ENCODE results near the gene AFMID.
"Not testable (repeated sequence)": the region's sequence is repeated elsewhere in the genome, so short reads cannot be mapped to it uniquely, and the experiment has no call there.

The AFMID gene

GRCh38 chr17:78234261-78234865 is 47.2 kb downstream of the AFMID start:
- no peaks in the 10 kb centered on the region for H3K9me3 ChIP-seq (ENCODE audit: insufficient read depth, low read length, severe bottlenecking)
- no peak overlapping the region for H3K4me3 ChIP-seq (ENCODE audit: low read depth in 1 of 2, low read length in 2 of 2)
- TF ChIP-seq EZH2 (IDR thresholded peaks at IDR 0.05; ENCODE audit: borderline replicate concordance, low read depth, low read length, severe bottlenecking) (no peak), CTCF (IDR thresholded peaks at IDR 0.05; ENCODE audit: borderline replicate concordance, extremely low read depth, low read length, poor library complexity, severe bottlenecking) (no peak)
- no peaks in the 10 kb centered on the region for H3K27me3 ChIP-seq (ENCODE audit: insufficient read depth, low read length, poor library complexity)
- H3K4me1 ChIP-seq (ENCODE audit: insufficient read depth, low read length) = no peaks in the 10 kb centered on the region
- no peaks in the 10 kb centered on the region for H3K36me3 ChIP-seq (ENCODE audit: insufficient read depth, low read length)
- no peak overlapping the region for H2AFZ ChIP-seq (ENCODE audit: low read depth, low read length)
- no peaks in the 10 kb centered on the region for H4K20me1 ChIP-seq (ENCODE audit: insufficient read depth, low read length)
- no peak overlapping the region for H3K9ac ChIP-seq (ENCODE audit: low read depth, low read length)
- no peak overlapping the region for H3K27ac ChIP-seq (ENCODE audit: low read length)
- no peaks in the 10 kb centered on the region for H3K79me2 ChIP-seq (ENCODE audit: insufficient read depth, low read length)
- H3K4me2 ChIP-seq (ENCODE audit: insufficient read depth, low read length) = no peak overlapping the region
- DNase-seq = no peak
- ATAC-seq (ENCODE audit: insufficient read depth, low read depth) = no peak

- H3K4me3 ChIP-seq (ENCODE audit: low read depth in 1 of 2, low read length in 2 of 2); H2AFZ ChIP-seq (ENCODE audit: low read depth, low read length); H3K4me1 ChIP-seq (ENCODE audit: insufficient read depth, low read length); H3K4me2 ChIP-seq (ENCODE audit: insufficient read depth, low read length); ATAC-seq (ENCODE audit: insufficient read depth, low read depth); H3K9ac ChIP-seq (ENCODE audit: low read depth, low read length); H3K9me3 ChIP-seq (ENCODE audit: insufficient read depth, low read length, severe bottlenecking); H4K20me1 ChIP-seq (ENCODE audit: insufficient read depth, low read length); H3K27me3 ChIP-seq (ENCODE audit: insufficient read depth, low read length, poor library complexity); H3K36me3 ChIP-seq (ENCODE audit: insufficient read depth, low read length); DNase-seq; H3K79me2 ChIP-seq (ENCODE audit: insufficient read depth, low read length); H3K27ac ChIP-seq (ENCODE audit: low read length): not testable (repeated sequence)
Measured at GRCh38 chr17:78235022-78235421, 47.9 kb downstream of the AFMID start.

GRCh38 chr17:78235885-78236284 is 48.7 kb downstream of the AFMID start:
- Histone ChIP-seq H4K20me1 (ENCODE audit: insufficient read depth, low read length) (no peaks in the 10 kb centered on the region), H3K4me1 (ENCODE audit: insufficient read depth, low read length) (no peaks in the 10 kb centered on the region), H3K36me3 (ENCODE audit: insufficient read depth, low read length) (no peaks in the 10 kb centered on the region), H3K4me3 (ENCODE audit: low read depth in 1 of 2, low read length in 2 of 2) (no peak overlapping the region), H3K9ac (ENCODE audit: low read depth, low read length) (no peak overlapping the region), H3K9me3 (ENCODE audit: insufficient read depth, low read length, severe bottlenecking) (no peaks in the 10 kb centered on the region), H3K79me2 (ENCODE audit: insufficient read depth, low read length) (no peaks in the 10 kb centered on the region), H3K27ac (ENCODE audit: low read length) (no peak overlapping the region), H2AFZ (ENCODE audit: low read depth, low read length) (no peak overlapping the region), H3K4me2 (ENCODE audit: insufficient read depth, low read length) (no peak overlapping the region), H3K27me3 (ENCODE audit: insufficient read depth, low read length, poor library complexity) (no peaks in the 10 kb centered on the region)
- no peak for DNase-seq
- TF ChIP-seq CTCF (IDR thresholded peaks at IDR 0.05; ENCODE audit: borderline replicate concordance, extremely low read depth, low read length, poor library complexity, severe bottlenecking) (no peak), EZH2 (IDR thresholded peaks at IDR 0.05; ENCODE audit: borderline replicate concordance, low read depth, low read length, severe bottlenecking) (no peak)
- no peak for ATAC-seq (ENCODE audit: insufficient read depth, low read depth)

GRCh38 chr17:78236362-78237127 is 49.4 kb downstream of the AFMID start:
- Histone ChIP-seq H4K20me1 (ENCODE audit: insufficient read depth, low read length) (no peaks in the 10 kb centered on the region), H3K36me3 (ENCODE audit: insufficient read depth, low read length) (no peaks in the 10 kb centered on the region), H3K27me3 (ENCODE audit: insufficient read depth, low read length, poor library complexity) (no peaks in the 10 kb centered on the region), H3K4me2 (ENCODE audit: insufficient read depth, low read length) (no peak overlapping the region), H3K9me3 (ENCODE audit: insufficient read depth, low read length, severe bottlenecking) (no peaks in the 10 kb centered on the region), H3K4me1 (ENCODE audit: insufficient read depth, low read length) (no peaks in the 10 kb centered on the region), H3K9ac (ENCODE audit: low read depth, low read length) (no peak overlapping the region), H3K27ac (ENCODE audit: low read length) (no peak overlapping the region), H3K4me3 (ENCODE audit: low read depth in 1 of 2, low read length in 2 of 2) (no peak overlapping the region), H3K79me2 (ENCODE audit: insufficient read depth, low read length) (no peaks in the 10 kb centered on the region), H2AFZ (ENCODE audit: low read depth, low read length) (no peak overlapping the region)
- ATAC-seq (ENCODE audit: insufficient read depth, low read depth) (no peak), DNase-seq (no peak)
- TF ChIP-seq EZH2 (IDR thresholded peaks at IDR 0.05; ENCODE audit: borderline replicate concordance, low read depth, low read length, severe bottlenecking) (no peak), CTCF (IDR thresholded peaks at IDR 0.05; ENCODE audit: borderline replicate concordance, extremely low read depth, low read length, poor library complexity, severe bottlenecking) (no peak)
